22Rv1 (cell line): ENCODE measurements around the gene SSH2.

Experiments
- H3K27ac ChIP-seq: fragments of 450-650 bp; 2 replicates; pipeline ENCODE4 v1.5.1; 2017
- ZFX ChIP-seq: fragments of 450-650 bp; IDR thresholded peaks from 2 replicates; pipeline ENCODE4 v1.6.1; 2017; ENCODE audit warnings: antibody characterized with exemption, borderline replicate concordance
- TF ChIP-seq, protein P1 (sequence below): fragments of 450-650 bp; IDR thresholded peaks from 2 replicates; pipeline ENCODE4 v1.5.1; 2017; ENCODE audit warnings: mild to moderate bottlenecking

SSH2 gene

DNA sequence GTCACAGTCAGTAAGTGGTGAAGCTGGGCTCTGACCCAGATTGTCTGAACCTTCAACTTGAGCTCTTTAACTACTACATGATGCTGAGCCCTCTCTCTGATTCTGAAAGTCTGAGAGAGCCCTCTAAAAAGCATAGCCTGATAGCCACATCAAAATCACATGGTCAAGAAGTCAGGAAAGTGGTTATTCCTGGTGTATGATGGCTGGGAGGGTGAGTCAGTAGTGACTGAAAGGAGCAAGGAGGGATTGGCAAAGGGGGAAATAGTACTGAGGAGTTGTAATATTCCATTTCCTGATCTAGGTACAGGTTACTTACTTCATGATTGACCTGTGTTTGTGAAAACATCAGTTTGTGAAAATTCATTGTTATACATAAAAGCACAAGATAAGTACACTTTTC is 89.1 kb downstream of the SSH2 start:
- H3K27ac ChIP-seq: no peak overlapping the region
- no peak for TF ChIP-seq ZFX
- TF ChIP-seq, protein P1, sequence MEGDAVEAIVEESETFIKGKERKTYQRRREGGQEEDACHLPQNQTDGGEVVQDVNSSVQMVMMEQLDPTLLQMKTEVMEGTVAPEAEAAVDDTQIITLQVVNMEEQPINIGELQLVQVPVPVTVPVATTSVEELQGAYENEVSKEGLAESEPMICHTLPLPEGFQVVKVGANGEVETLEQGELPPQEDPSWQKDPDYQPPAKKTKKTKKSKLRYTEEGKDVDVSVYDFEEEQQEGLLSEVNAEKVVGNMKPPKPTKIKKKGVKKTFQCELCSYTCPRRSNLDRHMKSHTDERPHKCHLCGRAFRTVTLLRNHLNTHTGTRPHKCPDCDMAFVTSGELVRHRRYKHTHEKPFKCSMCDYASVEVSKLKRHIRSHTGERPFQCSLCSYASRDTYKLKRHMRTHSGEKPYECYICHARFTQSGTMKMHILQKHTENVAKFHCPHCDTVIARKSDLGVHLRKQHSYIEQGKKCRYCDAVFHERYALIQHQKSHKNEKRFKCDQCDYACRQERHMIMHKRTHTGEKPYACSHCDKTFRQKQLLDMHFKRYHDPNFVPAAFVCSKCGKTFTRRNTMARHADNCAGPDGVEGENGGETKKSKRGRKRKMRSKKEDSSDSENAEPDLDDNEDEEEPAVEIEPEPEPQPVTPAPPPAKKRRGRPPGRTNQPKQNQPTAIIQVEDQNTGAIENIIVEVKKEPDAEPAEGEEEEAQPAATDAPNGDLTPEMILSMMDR: no peak

DNA sequence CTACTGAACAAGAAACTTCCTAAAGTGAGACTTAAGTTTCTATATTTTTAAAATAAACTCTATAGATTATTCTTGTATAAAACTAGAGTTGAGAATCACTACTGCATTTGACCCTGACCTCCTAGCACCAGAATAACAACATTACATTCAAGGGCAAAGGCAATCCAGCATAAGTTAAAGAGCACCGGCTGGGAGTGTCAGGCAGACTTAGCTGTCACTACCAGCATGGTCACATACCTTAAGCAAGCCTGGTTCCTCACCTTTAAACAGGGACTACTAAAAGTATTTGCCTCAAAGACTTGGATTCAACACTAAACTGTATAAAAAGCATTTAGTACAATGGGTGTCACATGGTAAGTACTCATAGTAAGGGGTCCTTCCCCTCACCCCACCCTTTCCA is 90.4 kb downstream of the SSH2 start:
- no peak overlapping the region for H3K27ac ChIP-seq
- TF ChIP-seq, protein P1: no peak
- TF ChIP-seq ZFX: no peak

DNA sequence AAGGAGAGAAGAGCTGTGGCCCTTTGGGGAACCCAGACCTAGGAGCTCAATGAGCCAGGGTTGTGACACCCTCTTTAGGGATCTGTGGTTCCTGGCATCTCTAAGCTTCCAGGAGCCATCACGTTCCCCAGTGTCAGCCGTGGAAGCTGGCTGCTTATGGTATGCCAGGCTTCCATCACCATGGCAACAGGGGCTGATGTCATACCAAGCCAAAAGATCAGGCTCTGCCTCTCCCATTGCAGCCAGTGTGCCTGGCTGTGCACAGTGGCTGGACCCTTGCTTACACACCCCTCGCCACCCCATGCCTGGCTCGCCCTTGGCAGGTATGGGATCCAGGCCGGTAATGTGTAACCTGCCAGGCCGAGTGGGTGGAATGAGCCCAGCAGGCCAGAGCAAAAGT is 91.1 kb downstream of the SSH2 start:
- TF ChIP-seq, protein P1: no peak
- no peak for TF ChIP-seq ZFX
- no peak overlapping the region for H3K27ac ChIP-seq

DNA sequence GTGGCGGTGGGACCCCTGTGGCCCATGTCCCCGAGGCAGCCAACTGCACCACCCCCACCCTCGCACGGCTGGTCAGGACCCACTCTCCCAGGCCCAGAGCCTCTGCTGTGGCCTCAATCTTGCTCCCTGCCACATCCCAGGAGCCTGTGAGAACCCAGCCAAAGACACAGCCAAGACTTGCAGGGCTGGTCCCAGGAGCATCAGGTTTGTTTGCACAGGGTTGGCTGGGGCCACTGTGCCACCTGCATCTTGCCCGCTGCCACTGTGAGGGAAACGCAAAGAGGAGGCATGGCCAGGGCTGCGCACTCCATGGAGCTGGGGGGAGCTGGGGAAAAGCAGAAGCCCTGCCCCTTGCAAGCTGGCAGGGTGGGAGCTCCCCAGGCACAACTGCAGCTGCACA is 92.5 kb downstream of the SSH2 start:
- H3K27ac ChIP-seq: no peak overlapping the region
- TF ChIP-seq, protein P1: no peak
- no peak for TF ChIP-seq ZFX

DNA sequence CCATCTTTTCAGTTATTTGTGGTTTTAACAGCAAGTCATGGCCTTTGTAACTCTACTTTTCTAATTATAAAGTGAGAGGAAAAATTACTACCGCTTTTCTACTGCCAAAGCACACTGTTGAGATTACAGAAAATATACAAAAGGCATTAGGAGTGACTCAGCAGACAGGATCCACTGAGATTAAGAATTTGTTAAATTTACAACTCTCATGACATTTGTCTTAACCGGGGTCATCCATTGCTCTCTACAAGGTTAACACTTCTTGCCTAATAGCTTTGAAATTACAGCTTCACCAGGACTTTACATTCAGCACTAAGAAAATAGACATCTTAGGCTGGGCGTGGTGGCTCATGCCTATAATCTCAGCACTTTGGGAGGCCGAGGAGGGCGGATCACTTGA is 93.4 kb downstream of the SSH2 start:
- TF ChIP-seq, protein P1: no peak
- TF ChIP-seq ZFX: no peak
- no peak overlapping the region for H3K27ac ChIP-seq

DNA sequence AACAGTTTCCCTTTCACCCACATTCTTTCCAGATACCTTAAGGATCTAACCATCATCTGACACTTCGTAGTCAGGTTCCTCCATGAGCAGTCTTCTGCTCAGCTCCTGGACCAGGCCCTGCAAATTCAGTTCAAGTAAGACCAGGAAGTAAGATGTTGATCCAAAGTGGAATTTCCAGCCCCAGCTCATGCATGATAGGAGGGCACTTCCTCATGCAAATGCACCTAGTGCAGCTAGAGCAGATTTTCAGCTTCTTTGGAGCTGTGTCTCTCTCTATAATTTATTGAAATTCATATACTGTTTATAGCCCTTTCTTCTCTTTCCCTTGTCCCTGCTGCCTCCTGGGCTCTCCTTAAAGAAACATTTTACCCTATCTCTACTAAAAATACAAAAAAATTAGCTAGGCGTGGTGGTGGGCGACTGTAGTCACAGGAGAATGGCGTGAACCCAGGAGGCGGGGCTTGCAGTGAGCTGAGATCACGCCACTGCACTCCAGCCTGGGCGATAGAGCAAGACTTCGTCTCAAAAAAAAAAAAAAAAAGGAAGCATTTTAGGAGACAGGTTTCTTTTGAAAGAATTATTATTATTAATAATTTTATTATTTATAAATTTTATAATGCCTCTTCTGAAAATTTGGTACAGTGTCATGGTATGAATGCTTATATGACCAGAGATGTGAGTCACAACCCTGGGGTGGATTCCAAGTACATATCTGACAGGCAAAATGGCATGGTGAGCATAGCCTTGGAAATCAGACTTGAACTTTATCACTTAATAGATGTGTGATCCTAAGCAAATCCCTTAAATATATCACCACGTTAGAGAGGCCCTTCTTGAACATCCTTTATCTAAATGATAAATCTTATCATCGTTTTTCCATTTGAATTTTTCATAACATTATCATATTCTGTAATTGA is 94.3 kb downstream of the SSH2 start:
- TF ChIP-seq, protein P1: no peak
- no peak for TF ChIP-seq ZFX
- no peak overlapping the region for H3K27ac ChIP-seq

DNA sequence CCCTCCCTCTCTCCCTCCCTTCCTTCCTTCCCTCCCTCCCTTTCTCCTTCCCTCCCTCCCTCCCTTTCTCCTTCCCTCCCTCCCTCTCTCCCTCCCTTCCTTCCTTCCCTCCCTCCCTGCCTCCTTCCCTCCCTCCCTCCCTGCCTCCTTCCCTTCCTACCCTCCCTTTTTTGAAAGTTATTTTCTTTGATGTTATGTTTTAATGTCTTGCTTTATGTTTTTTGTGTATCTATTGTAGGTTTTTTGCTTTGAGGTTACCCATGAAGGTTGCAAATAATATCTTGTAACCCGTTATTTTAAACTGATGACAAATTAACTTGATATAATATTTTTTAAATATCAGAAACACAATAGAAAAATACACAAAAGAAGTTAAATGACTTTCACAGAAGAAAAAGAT is 96.2 kb downstream of the SSH2 start:
- TF ChIP-seq, protein P1: no peak
- TF ChIP-seq ZFX: no peak
- no peak overlapping the region for H3K27ac ChIP-seq
